Smooth muscle cell (in vitro differentiated cells): ENCODE results near the gene BSCL2. TPM values are rescaled to one million over a fixed set of nuclear protein-coding genes. Genes with fewer than 3 reads are reported as not detected.

Source experiments
- DNase-seq: peaks from one replicate; lab custom pipeline; 2025; ENCODE audit not compliant: unreplicated experiment; lab: John Stamatoyannopoulos, UW
- H2AFZ ChIP-seq: fragments of 200-600 bp; sonication (generic); 2 replicates; pipeline ENCODE4 v1.6.0; 2016; ENCODE audit warnings: antibody characterized with exemption, low read depth, mild to moderate bottlenecking
- H3F3A ChIP-seq: fragments of 200-600 bp; sonication (generic); 2 replicates; pipeline ENCODE4 v1.6.0; 2017; ENCODE audit warnings: antibody characterized with exemption, low read depth
- H3K27ac ChIP-seq: fragments of 200-600 bp; sonication (generic); 2 replicates; pipeline ENCODE4 v1.5.1; 2016; ENCODE audit warnings: low read depth, mild to moderate bottlenecking
- H3K27me3 ChIP-seq: fragments of 200-600 bp; sonication (generic); 2 replicates; pipeline ENCODE4 v1.6.1; 2016; ENCODE audit warnings: low read depth, mild to moderate bottlenecking
- H3K36me3 ChIP-seq: fragments of 200-600 bp; sonication (generic); 2 replicates; pipeline ENCODE4 v1.5.1; 2016; ENCODE audit warnings: low read depth
- H3K4me1 ChIP-seq: fragments of 200-600 bp; sonication (generic); 2 replicates; pipeline ENCODE4 v1.5.1; 2016; ENCODE audit warnings: low read depth
- H3K4me2 ChIP-seq: fragments of 200-600 bp; sonication (generic); 2 replicates; pipeline ENCODE4 v1.6.0; 2016; ENCODE audit warnings: mild to moderate bottlenecking
- H3K4me3 ChIP-seq: fragments of 200-600 bp; sonication (generic); 2 replicates; pipeline ENCODE4 v1.5.1; 2016; ENCODE audit warnings: mild to moderate bottlenecking
- H3K79me2 ChIP-seq: fragments of 200-600 bp; sonication (generic); 2 replicates; pipeline ENCODE4 v1.6.0; 2016; ENCODE audit warnings: low read depth, mild to moderate bottlenecking
- H3K9ac ChIP-seq: fragments of 200-600 bp; sonication (generic); 2 replicates; pipeline ENCODE4 v1.6.0; 2016; ENCODE audit warnings: low read depth
- H3K9me3 ChIP-seq: fragments of 200-600 bp; sonication (generic); replicated peaks from 2 replicates; pipeline ENCODE4 v1.5.1; 2016; ENCODE audit warnings: low read depth
- H4K20me1 ChIP-seq: fragments of 200-600 bp; sonication (generic); 2 replicates; pipeline ENCODE4 v1.6.0; 2016; ENCODE audit warnings: low read depth
- CTCF ChIP-seq: fragments of 200-600 bp; sonication (generic); IDR thresholded peaks from 2 replicates; pipeline ENCODE4 v1.5.1; 2017; ENCODE audit warnings: borderline replicate concordance, mild to moderate bottlenecking, antibody characterized with exemption; ENCODE audit not compliant: insufficient read depth, poor library complexity, severe bottlenecking
- WGBS: methylation state at CpG from one replicate; pipeline ENCODE4 v1.1.7; 2016; ENCODE audit warnings: low lambda C conversion rate; 5-methylcytosine and 5-hydroxymethylcytosine counted together
- polyA plus RNA-seq: library from polyadenylated mRNA; unstranded; fragments of >200 nt; fragmentation: Nextera tagmentation; extraction: Ambion mirVana; gene quantifications from 2 replicates; pipeline ENCODE4 v1.2.1, GENCODE V29; 2016
- total RNA-seq: library from RNA; depleted of rRNA; stranded (reverse); fragments of >200 nt; gene quantifications from 2 replicates; pipeline ENCODE4 v1.2.3, GENCODE V29; 2014

BSCL2 gene
- total and polyA plus RNA-seq, 2 experiments from 2014 or later, result 79.7 to 115 TPM

- Histone ChIP-seq H3K4me3 (no peak overlapping the region), H3F3A (no peaks in the 10 kb centered on the region), H3K4me1 (no peaks in the 10 kb centered on the region), H3K27me3 (no peaks in the 10 kb centered on the region), H3K36me3 (no peaks in the 10 kb centered on the region), H3K4me2 (no peak overlapping the region), H4K20me1 (no peaks in the 10 kb centered on the region), H2AFZ (no peak overlapping the region), H3K9me3 (no peaks in the 10 kb centered on the region), H3K79me2 (no peaks in the 10 kb centered on the region), H3K9ac (no peak overlapping the region), H3K27ac (no peak overlapping the region)
- DNase-seq, result no peak
- no peak for TF ChIP-seq CTCF
- WGBS, result 43% methylated on average over 1 of the region's 1 CpG
These were observed 18.7 kb downstream of the BSCL2 start for GRCh38 chr11:62688491-62688890.

- 88% methylated on average over 73 of the region's 74 CpGs for WGBS
- no peak for DNase-seq
- Histone ChIP-seq H3K9ac (no peak overlapping the region), H3K9me3 (no peaks in the 10 kb centered on the region), H4K20me1 (no peaks in the 10 kb centered on the region), H2AFZ (no peak overlapping the region), H3F3A (no peaks in the 10 kb centered on the region), H3K4me3 (no peak overlapping the region), H3K4me1 (no peaks in the 10 kb centered on the region), H3K4me2 (no peak overlapping the region), H3K27me3 (no peaks in the 10 kb centered on the region), H3K36me3 (no peaks in the 10 kb centered on the region), H3K79me2 (no peaks in the 10 kb centered on the region), H3K27ac (no peak overlapping the region)
- TF ChIP-seq CTCF, result no peak
These were observed 19.5 kb downstream of the BSCL2 start for GRCh38 chr11:62687508-62688396.

- Histone ChIP-seq H3K9me3 (no peaks in the 10 kb centered on the region), H3K36me3 (no peaks in the 10 kb centered on the region), H3K79me2 (peaks cover 13% of the 10 kb centered on the region), H3K9ac (no peak overlapping the region), H3K4me2 (no peak overlapping the region), H3K4me1 (peaks cover 7% of the 10 kb centered on the region), H2AFZ (no peak overlapping the region), H3K27ac (no peak overlapping the region), H3K27me3 (no peaks in the 10 kb centered on the region), H3F3A (peaks cover 15% of the 10 kb centered on the region), H3K4me3 (no peak overlapping the region), H4K20me1 (no peaks in the 10 kb centered on the region)
- no peak for DNase-seq
- 94% methylated on average over 7 of the region's 7 CpGs for WGBS
- no peak for TF ChIP-seq CTCF
These were observed 24.7 kb downstream of the BSCL2 start for GRCh38 chr11:62682518-62682917.
